ENCODE data around the gene KRT10.

DNA sequence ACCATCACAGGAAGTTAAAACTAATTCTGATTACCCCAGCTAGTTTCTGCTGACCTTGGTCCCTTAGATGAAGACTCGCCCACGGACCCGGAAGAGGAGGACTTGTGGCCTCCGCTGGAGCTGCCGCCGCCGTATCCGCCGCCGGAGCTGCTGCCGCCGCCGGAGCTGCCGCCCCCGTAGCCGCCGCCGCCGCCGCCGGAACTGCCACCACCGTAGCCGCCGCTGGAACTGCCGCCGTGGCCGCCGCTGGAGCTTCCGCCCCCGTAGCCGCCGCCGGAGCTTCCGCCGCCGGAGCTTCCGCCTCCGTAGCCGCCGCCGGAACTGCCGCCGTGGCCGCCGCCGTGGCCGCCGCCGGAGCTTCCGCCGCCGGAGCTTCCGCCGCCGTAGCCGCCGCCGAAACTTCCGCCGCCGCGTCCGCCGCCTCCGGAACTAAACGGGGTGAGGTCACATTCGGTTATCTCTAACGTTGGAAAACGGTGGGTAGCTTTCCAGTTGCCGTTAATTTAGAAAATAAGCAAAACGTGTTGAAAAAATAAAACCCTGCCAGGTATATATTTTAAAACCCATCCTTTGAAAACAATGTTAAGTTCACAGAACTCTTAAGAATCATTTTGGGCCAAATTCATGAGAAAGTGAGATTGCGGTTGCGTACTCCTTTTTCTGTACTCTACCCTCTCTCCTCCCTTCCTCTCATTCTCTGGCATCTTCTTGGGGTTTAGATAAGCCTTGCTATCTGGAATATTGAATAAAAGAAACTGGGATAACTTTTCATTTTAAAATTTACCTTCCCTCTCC lies 3.5 kb downstream of the KRT10 start:
- TF ChIP-seq CTCF (IDR thresholded peaks at IDR 0.05) (no peak), EZH2 (IDR thresholded peaks at IDR 0.05; ENCODE audit: borderline replicate concordance, insufficient read depth, low read depth, low read length, poor library complexity, severe bottlenecking) (no peak)

All from B cell (primary cell).